Measurements from ENCODE around the gene SVOP.

SVOP gene

GRCh38 chr12:108964371-108965352, 56.2 kb downstream of the SVOP start:
- DNase-seq (ENCODE audit: low read depth): no peak
- no peak overlapping the region for H3K4me3 ChIP-seq (ENCODE audit: low read depth, low read length)
- TF ChIP-seq CTCF (IDR thresholded peaks at IDR 0.05; ENCODE audit: insufficient read depth, low read depth, low read length, missing control alignments): no peak

GRCh38 chr12:108962256-108962655, 58.6 kb downstream of the SVOP start:
- DNase-seq (ENCODE audit: low read depth): no peak
- H3K4me3 ChIP-seq (ENCODE audit: low read depth, low read length): no peak overlapping the region
- no peak for TF ChIP-seq CTCF (IDR thresholded peaks at IDR 0.05; ENCODE audit: insufficient read depth, low read depth, low read length, missing control alignments)

GRCh38 chr12:108959748-108960655, 60.9 kb downstream of the SVOP start:
- no peak for DNase-seq (ENCODE audit: low read depth)
- no peak for TF ChIP-seq CTCF (IDR thresholded peaks at IDR 0.05; ENCODE audit: insufficient read depth, low read depth, low read length, missing control alignments)
- no peak overlapping the region for H3K4me3 ChIP-seq (ENCODE audit: low read depth, low read length)

DNA sequence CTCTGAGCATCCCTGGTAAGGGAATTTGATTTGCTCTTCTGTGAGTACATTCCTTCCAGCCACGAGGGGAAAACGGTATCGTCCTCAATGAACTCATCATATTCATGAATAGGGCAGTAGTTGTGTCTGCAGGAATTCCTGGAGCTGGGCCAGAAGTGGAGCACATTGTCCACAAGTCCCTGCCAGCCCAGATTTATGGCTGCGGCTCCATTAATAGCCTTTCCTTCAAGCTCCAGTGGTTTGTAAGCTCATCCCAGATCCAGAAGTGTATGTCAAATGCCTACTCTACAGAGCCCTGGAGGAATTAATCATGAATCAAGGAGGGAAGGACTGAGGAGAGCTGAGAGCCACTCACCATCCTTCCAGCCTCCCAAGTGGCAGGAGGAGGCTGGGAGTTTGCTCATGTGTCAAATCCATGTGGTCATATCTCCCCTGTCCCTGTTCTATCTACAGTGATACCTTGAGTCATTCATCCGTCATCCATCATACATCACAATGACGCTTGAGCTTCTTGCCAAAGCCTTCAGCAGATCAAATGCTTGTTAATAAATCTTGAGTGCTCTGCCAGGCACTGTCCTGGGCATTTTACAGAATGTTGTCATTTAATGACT, 65.5 kb downstream of the SVOP start:
- no peak overlapping the region for H3K4me3 ChIP-seq (ENCODE audit: low read depth, low read length)
- no peak for TF ChIP-seq CTCF (IDR thresholded peaks at IDR 0.05; ENCODE audit: insufficient read depth, low read depth, low read length, missing control alignments)
- DNase-seq (ENCODE audit: low read depth): no peak

- TF ChIP-seq CTCF (IDR thresholded peaks at IDR 0.05; ENCODE audit: insufficient read depth, low read depth, low read length, missing control alignments): peak; percentile 80
- peak; percentile 85 for DNase-seq (ENCODE audit: low read depth)
- no peak overlapping the region for H3K4me3 ChIP-seq (ENCODE audit: low read depth, low read length)
Observed at GRCh38 chr12:108950991-108951739, 69.7 kb downstream of the SVOP start.

DNA sequence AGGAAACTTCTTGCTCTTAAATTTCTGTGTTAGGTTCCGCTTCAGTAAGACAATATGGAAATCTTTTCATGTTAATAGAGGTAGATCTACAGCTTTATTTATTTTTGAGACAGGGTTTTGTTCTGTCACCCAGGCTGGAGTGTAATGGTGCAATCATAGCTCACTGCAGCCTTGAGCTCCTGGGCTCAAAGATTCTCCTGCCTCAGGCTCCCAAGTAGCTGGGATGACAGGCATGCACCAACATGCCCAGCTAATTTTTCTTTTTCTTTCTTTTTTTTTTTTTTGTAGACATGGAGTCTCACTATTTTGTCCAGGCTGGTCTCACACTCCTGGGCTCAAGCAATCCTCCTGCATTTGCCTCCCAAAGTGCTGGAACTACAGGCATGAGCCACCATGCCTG, 70.9 kb downstream of the SVOP start:
- no peak for TF ChIP-seq CTCF (IDR thresholded peaks at IDR 0.05; ENCODE audit: insufficient read depth, low read depth, low read length, missing control alignments)
- DNase-seq (ENCODE audit: low read depth): no peak
- no peak overlapping the region for H3K4me3 ChIP-seq (ENCODE audit: low read depth, low read length)
